Breast epithelium (tissue), 4 donors: ENCODE data around the gene FOXN3. TPM values are rescaled to one million over a fixed set of nuclear protein-coding genes. Genes with fewer than 3 reads are reported as not detected.

Source experiments
- DNase-seq, 2 donors: peaks; one replicate each; pipeline ENCODE4 v3.0.0-alpha.2; 2019; ENCODE audit warnings: low spot score in 2 of 2
- H3K27ac ChIP-seq, 2 donors: fragments of 200-600 bp; sonication (generic) in 1 of 2; one replicate each; pipeline ENCODE4 v1.5.1; 2016 to 2019; ENCODE audit warnings: mild to moderate bottlenecking in 1 of 2
- H3K27me3 ChIP-seq, 2 donors: fragments of 200-600 bp; sonication (generic) in 1 of 2; one replicate each; pipeline versions ENCODE4 v1.5.1 to v1.6.0; 2017 to 2019; ENCODE audit warnings: control low read depth in 1 of 2, mild to moderate bottlenecking in 1 of 2
- H3K36me3 ChIP-seq: fragments of 200-600 bp; one replicate; pipeline ENCODE4 v1.5.1; 2019
- H3K4me1 ChIP-seq, 2 donors: fragments of 200-600 bp; sonication (generic); one replicate each; pipeline ENCODE4 v1.5.1; 2016 to 2019; ENCODE audit warnings: control low read depth in 1 of 2
- H3K4me3 ChIP-seq, 3 donors: fragments of 200-600 bp; sonication (generic); 1 replicate in 2 of 3; 2 replicates in 1 of 3; pipeline ENCODE4 v1.5.1; 2016 to 2019; ENCODE audit warnings: mild to moderate bottlenecking in 3 of 3, moderate library complexity in 2 of 3
- H3K9me3 ChIP-seq, 2 donors: fragments of 200-600 bp; sonication (generic) in 1 of 2; one replicate each; pipeline ENCODE4 v1.5.1; 2016 to 2019; ENCODE audit warnings: control low read depth in 1 of 2
- CTCF ChIP-seq, 3 donors: fragments of 450-650 bp; IDR thresholded peaks; one replicate each; pipeline ENCODE4 v1.5.1; 2016 to 2017; ENCODE audit warnings: antibody characterized with exemption in 3 of 3, mild to moderate bottlenecking in 3 of 3, moderate library complexity in 3 of 3
- POLR2A ChIP-seq: fragments of 450-650 bp; IDR thresholded peaks from one replicate; pipeline ENCODE4 v1.6.1; 2016; ENCODE audit warnings: antibody characterized with exemption, mild to moderate bottlenecking, moderate library complexity
- POLR2AphosphoS5 ChIP-seq, 3 donors: sonication (generic); formaldehyde crosslinking; IDR thresholded peaks; one replicate each; pipeline ENCODE4 v1.6.1; 2017; ENCODE audit warnings: antibody characterized with exemption in 3 of 3
- intact Hi-C: fragments of 100-400 bp; cut with DNase I; formaldehyde crosslinking; loops from one replicate; pipeline ENCODE4 v1.15.1; 2023; ENCODE audit warnings: low total_unique reads
- total RNA-seq, 3 donors: library from RNA; depleted of rRNA; stranded (reverse); fragments of >200 nt; gene quantifications; one replicate each; pipeline ENCODE4 v1.1.0, GENCODE V29; 2016

Gene FOXN3
- total RNA-seq, 3 donors from 2014 or later, result 70.7 to 180 (median 80.3) TPM

- H3K27me3 ChIP-seq, result no peaks in the 10 kb centered on the region
- DNase-seq, result no peak
- H3K9me3 ChIP-seq, result no peaks in the 10 kb centered on the region
- TF ChIP-seq POLR2AphosphoS5 (IDR thresholded peaks at IDR 0.05), result no peak
- TF ChIP-seq POLR2A, result no peak
- no peak for TF ChIP-seq CTCF (IDR thresholded peaks at IDR 0.05)
- no peaks in the 10 kb centered on the region for H3K4me1 ChIP-seq
- intact Hi-C loops, result no loop called here
- no peak overlapping the region for H3K4me3 ChIP-seq
- no peak overlapping the region for H3K27ac ChIP-seq
- H3K36me3 ChIP-seq, result no peaks in the 10 kb centered on the region
Observed at GRCh38 chr14:89249065-89249695, 167.9 kb downstream of the FOXN3 start.

GRCh38 chr14:89248411-89249064, 168.5 kb downstream of the FOXN3 start:
- intact Hi-C loops, result no loop called here
- Histone ChIP-seq H3K4me1 (no peaks in the 10 kb centered on the region), H3K27ac (no peak overlapping the region)

GRCh38 chr14:89247457-89248122, 169.4 kb downstream of the FOXN3 start:
- no peak overlapping the region for H3K27ac ChIP-seq
- no peak for TF ChIP-seq CTCF (IDR thresholded peaks at IDR 0.05)
- TF ChIP-seq POLR2A, result no peak
- TF ChIP-seq POLR2AphosphoS5 (IDR thresholded peaks at IDR 0.05), result no peak
- no peaks in the 10 kb centered on the region for H3K36me3 ChIP-seq
- intact Hi-C loops, result no loop called here
- no peaks in the 10 kb centered on the region for H3K27me3 ChIP-seq
- H3K4me1 ChIP-seq, result no peaks in the 10 kb centered on the region
- H3K9me3 ChIP-seq, result no peaks in the 10 kb centered on the region
- no peak for DNase-seq
- H3K4me3 ChIP-seq, result no peak overlapping the region

More at GRCh38 chr14:89248411-89249064, 168.5 kb downstream of the FOXN3 start:
- Histone ChIP-seq H3K9me3 (no peaks in the 10 kb centered on the region), H3K27me3 (no peaks in the 10 kb centered on the region), H3K36me3 (no peaks in the 10 kb centered on the region), H3K4me3 (no peak overlapping the region)
- DNase-seq, result no peak
- TF ChIP-seq POLR2A, result no peak
- TF ChIP-seq CTCF (IDR thresholded peaks at IDR 0.05), result no peak

- no peaks in the 10 kb centered on the region for H3K27me3 ChIP-seq
- no peaks in the 10 kb centered on the region for H3K4me1 ChIP-seq
- no peak for DNase-seq
- H3K4me3 ChIP-seq, result no peak overlapping the region
- H3K36me3 ChIP-seq, result no peaks in the 10 kb centered on the region
- no peaks in the 10 kb centered on the region for H3K9me3 ChIP-seq
- intact Hi-C loops, result no loop called here
- TF ChIP-seq POLR2AphosphoS5 (IDR thresholded peaks at IDR 0.05), result no peak
- no peak for TF ChIP-seq CTCF (IDR thresholded peaks at IDR 0.05)
- TF ChIP-seq POLR2A, result no peak
- H3K27ac ChIP-seq, result no peak overlapping the region
Observed at GRCh38 chr14:89246290-89246689, 170.7 kb downstream of the FOXN3 start.

GRCh38 chr14:89245802-89246201, 171.2 kb downstream of the FOXN3 start:
- Histone ChIP-seq H3K27ac (no peak overlapping the region), H3K4me3 (no peak overlapping the region), H3K4me1 (no peaks in the 10 kb centered on the region), H3K36me3 (no peaks in the 10 kb centered on the region), H3K9me3 (no peaks in the 10 kb centered on the region), H3K27me3 (no peaks in the 10 kb centered on the region)
- intact Hi-C loops, result no loop called here
- TF ChIP-seq POLR2AphosphoS5 (IDR thresholded peaks at IDR 0.05), result no peak
- TF ChIP-seq CTCF (IDR thresholded peaks at IDR 0.05), result no peak
- no peak for TF ChIP-seq POLR2A
- no peak for DNase-seq
